Measurements from ENCODE around the gene MAP4K5.

DNA sequence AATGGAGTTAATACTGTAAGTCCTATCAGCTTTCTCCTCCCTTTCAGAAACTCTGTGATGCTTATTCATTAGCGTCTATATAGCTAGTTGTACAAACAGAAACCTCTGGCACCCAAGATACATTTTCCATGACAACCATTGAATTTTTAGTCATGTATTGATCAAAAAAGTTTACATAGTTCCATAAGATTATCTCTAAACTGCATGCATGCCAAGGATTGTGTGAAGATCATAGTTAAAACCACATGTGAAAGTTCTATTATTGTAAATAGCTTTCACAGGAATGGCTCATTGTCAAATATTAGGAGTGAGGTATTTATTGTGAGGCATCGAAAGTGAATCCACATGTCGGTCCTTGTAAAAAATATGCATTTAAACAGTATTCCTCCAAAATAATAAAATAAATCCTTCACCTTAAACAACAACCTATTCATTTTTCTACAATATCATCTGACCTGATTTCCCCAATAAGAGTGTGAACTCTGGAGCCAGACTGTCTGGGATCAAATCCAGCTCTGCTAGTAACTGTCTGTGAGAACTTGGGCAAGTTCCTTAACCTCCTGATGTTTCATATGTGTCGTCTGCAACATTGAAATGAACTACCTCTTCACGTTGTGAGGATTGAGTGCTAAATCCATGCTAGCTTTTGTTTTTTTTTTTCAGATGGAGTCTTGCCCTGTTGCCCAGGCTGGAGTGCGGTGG is 125.1 kb downstream of the MAP4K5 start:
- TF ChIP-seq, protein P1, sequence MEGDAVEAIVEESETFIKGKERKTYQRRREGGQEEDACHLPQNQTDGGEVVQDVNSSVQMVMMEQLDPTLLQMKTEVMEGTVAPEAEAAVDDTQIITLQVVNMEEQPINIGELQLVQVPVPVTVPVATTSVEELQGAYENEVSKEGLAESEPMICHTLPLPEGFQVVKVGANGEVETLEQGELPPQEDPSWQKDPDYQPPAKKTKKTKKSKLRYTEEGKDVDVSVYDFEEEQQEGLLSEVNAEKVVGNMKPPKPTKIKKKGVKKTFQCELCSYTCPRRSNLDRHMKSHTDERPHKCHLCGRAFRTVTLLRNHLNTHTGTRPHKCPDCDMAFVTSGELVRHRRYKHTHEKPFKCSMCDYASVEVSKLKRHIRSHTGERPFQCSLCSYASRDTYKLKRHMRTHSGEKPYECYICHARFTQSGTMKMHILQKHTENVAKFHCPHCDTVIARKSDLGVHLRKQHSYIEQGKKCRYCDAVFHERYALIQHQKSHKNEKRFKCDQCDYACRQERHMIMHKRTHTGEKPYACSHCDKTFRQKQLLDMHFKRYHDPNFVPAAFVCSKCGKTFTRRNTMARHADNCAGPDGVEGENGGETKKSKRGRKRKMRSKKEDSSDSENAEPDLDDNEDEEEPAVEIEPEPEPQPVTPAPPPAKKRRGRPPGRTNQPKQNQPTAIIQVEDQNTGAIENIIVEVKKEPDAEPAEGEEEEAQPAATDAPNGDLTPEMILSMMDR (IDR thresholded peaks at IDR 0.05) = no peak
- no peak for TF ChIP-seq POLR2A (IDR thresholded peaks at IDR 0.05)

Measured in vagina (tissue), 2 donors.